GM12878 (cell line): Measurements from ENCODE around the gene ATP6V0E2.

Source experiments
- BHLHE40 ChIP-seq, 2 experiments: fragments of 450-650 bp in 1 of 2; IDR thresholded peaks; 2 replicates each; pipeline ENCODE4 v1.6.1; 2011 to 2017; ENCODE audit warnings: low read depth in 2 of 2, borderline replicate concordance in 1 of 2, improper control_type of control experiment in 1 of 2, low read length in 1 of 2, mild to moderate bottlenecking in 1 of 2
- CBX5 ChIP-seq: sonication (generic); IDR thresholded peaks from 2 replicates; pipeline ENCODE4 v1.6.1; 2016; ENCODE audit warnings: low read depth, moderate library complexity, mild to moderate bottlenecking, inconsistent platforms
- CREM ChIP-seq: IDR thresholded peaks from 2 replicates; pipeline ENCODE4 v1.6.1; 2014; ENCODE audit warnings: antibody characterized with exemption, low read depth
- EZH2 ChIP-seq: IDR thresholded peaks from 2 replicates; pipeline ENCODE4 v1.6.1; 2012; ENCODE audit warnings: low read depth, mild to moderate bottlenecking, control low read depth, inconsistent platforms, low read length, borderline replicate concordance; ENCODE audit not compliant: control insufficient read depth
- FOS ChIP-seq: IDR thresholded peaks from 3 replicates; pipeline ENCODE4 v1.6.1; 2011; ENCODE audit warnings: borderline replicate concordance; ENCODE audit not compliant: insufficient read length; ENCODE audit errors: extremely low read depth
- FOXM1 ChIP-seq: IDR thresholded peaks from 2 replicates; pipeline ENCODE4 v1.6.1; 2012; ENCODE audit warnings: low read depth, mild to moderate bottlenecking, inconsistent platforms, low read length, moderate library complexity
- JUND ChIP-seq: IDR thresholded peaks from 2 replicates; pipeline ENCODE4 v1.6.1; 2012; ENCODE audit warnings: low read depth, mild to moderate bottlenecking, low read length, improper control_type of control experiment, moderate library complexity
- NR2F1 ChIP-seq: fragments of 450-650 bp; conservative IDR thresholded peaks from 2 replicates; pipeline ENCODE4 v1.6.1; 2017; ENCODE audit warnings: mild to moderate bottlenecking
- POLR2A ChIP-seq: IDR thresholded peaks from 2 replicates; pipeline ENCODE4 v1.6.1; 2011; ENCODE audit warnings: low read depth, mild to moderate bottlenecking, low read length
- SMC3 ChIP-seq: IDR thresholded peaks from 2 replicates; pipeline ENCODE4 v1.6.1; 2011; ENCODE audit warnings: low read length, improper control_type of control experiment, borderline replicate concordance
- ZBED1 ChIP-seq: IDR thresholded peaks from 2 replicates; pipeline ENCODE4 v1.6.1; 2016; ENCODE audit warnings: borderline replicate concordance
- ZNF207 ChIP-seq: fragments of 450-650 bp; IDR thresholded peaks from 2 replicates; pipeline ENCODE4 v1.6.1; 2014; ENCODE audit warnings: antibody characterized with exemption, mild to moderate bottlenecking, borderline replicate concordance
- TF ChIP-seq, protein P1 (sequence below): fragments of 450-650 bp; IDR thresholded peaks from 2 replicates; pipeline ENCODE4 v1.6.1; 2017; ENCODE audit warnings: antibody characterized with exemption, mild to moderate bottlenecking, moderate library complexity

GRCh38 chr7:149886018-149886415 is 12.2 kb downstream of the ATP6V0E2 start:
- TF ChIP-seq POLR2A (no peak), SMC3 (no peak), JUND (no peak), NR2F1 (no peak), BHLHE40 (IDR thresholded peaks at IDR 0.05; ENCODE audit: borderline replicate concordance in 1 of 2, low read depth in 2 of 2, low read length in 1 of 2) (no peak), FOS (no peak), EZH2 (no peak), FOXM1 (no peak), CREM (no peak), ZNF207 (no peak), CBX5 (no peak), ZBED1 (no peak)
- TF ChIP-seq, protein P1, sequence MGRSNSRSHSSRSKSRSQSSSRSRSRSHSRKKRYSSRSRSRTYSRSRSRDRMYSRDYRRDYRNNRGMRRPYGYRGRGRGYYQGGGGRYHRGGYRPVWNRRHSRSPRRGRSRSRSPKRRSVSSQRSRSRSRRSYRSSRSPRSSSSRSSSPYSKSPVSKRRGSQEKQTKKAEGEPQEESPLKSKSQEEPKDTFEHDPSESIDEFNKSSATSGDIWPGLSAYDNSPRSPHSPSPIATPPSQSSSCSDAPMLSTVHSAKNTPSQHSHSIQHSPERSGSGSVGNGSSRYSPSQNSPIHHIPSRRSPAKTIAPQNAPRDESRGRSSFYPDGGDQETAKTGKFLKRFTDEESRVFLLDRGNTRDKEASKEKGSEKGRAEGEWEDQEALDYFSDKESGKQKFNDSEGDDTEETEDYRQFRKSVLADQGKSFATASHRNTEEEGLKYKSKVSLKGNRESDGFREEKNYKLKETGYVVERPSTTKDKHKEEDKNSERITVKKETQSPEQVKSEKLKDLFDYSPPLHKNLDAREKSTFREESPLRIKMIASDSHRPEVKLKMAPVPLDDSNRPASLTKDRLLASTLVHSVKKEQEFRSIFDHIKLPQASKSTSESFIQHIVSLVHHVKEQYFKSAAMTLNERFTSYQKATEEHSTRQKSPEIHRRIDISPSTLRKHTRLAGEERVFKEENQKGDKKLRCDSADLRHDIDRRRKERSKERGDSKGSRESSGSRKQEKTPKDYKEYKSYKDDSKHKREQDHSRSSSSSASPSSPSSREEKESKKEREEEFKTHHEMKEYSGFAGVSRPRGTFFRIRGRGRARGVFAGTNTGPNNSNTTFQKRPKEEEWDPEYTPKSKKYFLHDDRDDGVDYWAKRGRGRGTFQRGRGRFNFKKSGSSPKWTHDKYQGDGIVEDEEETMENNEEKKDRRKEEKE = no peak
